NCI-H128 (cell line): ENCODE results near the gene PHOX2B.
"Not testable (repeated sequence)": the region's sequence is repeated elsewhere in the genome, so short reads cannot be mapped to it uniquely, and the experiment has no call there.

Source experiments
- DNase-seq: peaks from one replicate; lab custom pipeline; 2025; ENCODE audit not compliant: unreplicated experiment; lab: John Stamatoyannopoulos, UW

Gene PHOX2B

GRCh38 chr4:41712425-41712824, 36.1 kb downstream of the PHOX2B start:
- no peak for DNase-seq

GRCh38 chr4:41711654-41712053, 36.9 kb downstream of the PHOX2B start:
- DNase-seq = not testable (repeated sequence)

- no peak for DNase-seq
Measured at GRCh38 chr4:41709844-41710481, 38.6 kb downstream of the PHOX2B start.

GRCh38 chr4:41703785-41704184, 44.7 kb downstream of the PHOX2B start:
- no peak for DNase-seq

- no peak for DNase-seq
Measured at GRCh38 chr4:41702770-41703169, 45.8 kb downstream of the PHOX2B start.

- no peak for DNase-seq
Measured at GRCh38 chr4:41701983-41702382, 46.5 kb downstream of the PHOX2B start.

GRCh38 chr4:41696763-41697162, 51.8 kb downstream of the PHOX2B start:
- no peak for DNase-seq

GRCh38 chr4:41696131-41696530, 52.4 kb downstream of the PHOX2B start:
- no peak for DNase-seq
